K562 (cell line): Measurements from ENCODE around the gene PPP3CA. TPM values are rescaled to one million over a fixed set of nuclear protein-coding genes. Genes with fewer than 3 reads are reported as not detected.

ENCODE experiments used
- CEBPB ChIP-seq: fragments of 450-650 bp; IDR thresholded peaks from 2 replicates; pipeline ENCODE4 v1.6.1; 2016; ENCODE audit warnings: missing genetic modification characterization, missing compliant biosample characterization
- CHD1 ChIP-seq: fragments of 200-600 bp; sonication (generic); IDR thresholded peaks from one replicate; pipeline ENCODE4 v1.6.1; 2012; ENCODE audit warnings: mild to moderate bottlenecking, moderate library complexity, low read length, inconsistent platforms
- CHD7 ChIP-seq: fragments of 200-600 bp; sonication (generic); IDR thresholded peaks from one replicate; pipeline ENCODE4 v1.6.1; 2012; ENCODE audit warnings: mild to moderate bottlenecking, low read depth, low read length, inconsistent platforms
- SFPQ ChIP-seq: fragments of 200-400 bp; formaldehyde crosslinking; IDR thresholded peaks from 2 replicates; pipeline ENCODE4 v1.6.1; 2017; ENCODE audit warnings: mild to moderate bottlenecking, low read depth, low read length, moderate library complexity
- SIN3A ChIP-seq, 2 experiments: fragments of 150-350 bp in 1 of 2; IDR thresholded peaks; 2 replicates each; pipeline ENCODE4 v1.6.1; 2011 to 2016; ENCODE audit warnings: borderline replicate concordance in 2 of 2, low read depth in 2 of 2, low read length in 2 of 2, mild to moderate bottlenecking in 2 of 2, moderate library complexity in 2 of 2; ENCODE audit not compliant: control insufficient read depth in 1 of 2
- STAT5B ChIP-seq: fragments of 250-450 bp; sonication (Bioruptor Pico); IDR thresholded peaks from 2 replicates; pipeline ENCODE4 v1.8.0; 2021; ENCODE audit warnings: mild to moderate bottlenecking, inconsistent platforms
- YBX1 ChIP-seq: fragments of 450-650 bp; IDR thresholded peaks from 2 replicates; pipeline ENCODE4 v1.7.1; 2016; ENCODE audit warnings: mild to moderate bottlenecking
- ZBTB12 ChIP-seq: fragments of 250-450 bp; sonication (Bioruptor Pico); IDR thresholded peaks from 2 replicates; pipeline ENCODE4 v1.4.0; 2020
- ZNF212 ChIP-seq: fragments of 450-650 bp; formaldehyde crosslinking; IDR thresholded peaks from 2 replicates; pipeline ENCODE4 v1.4.0; 2020; ENCODE audit warnings: mild to moderate bottlenecking
- ZNF354B ChIP-seq: fragments of 250-450 bp; sonication (Bioruptor Pico); IDR thresholded peaks from 2 replicates; pipeline ENCODE4 v1.4.0; 2020
- ZNF75A ChIP-seq: fragments of 450-650 bp; formaldehyde crosslinking; IDR thresholded peaks from 2 replicates; pipeline ENCODE4 v1.4.0; 2020; ENCODE audit warnings: mild to moderate bottlenecking
- polyA plus RNA-seq, 8 experiments: library from polyadenylated mRNA; depleted of rRNA in 4 of 8; stranded (reverse) in 5 of 8; unstranded in 3 of 8; fragments of >200 nt; fragmentation: Nextera tagmentation in 2 of 8; fragmentation: Illumina TruSeq in 1 of 8; extraction: Ambion mirVana in 2 of 8; extraction: Trizol in 1 of 8; gene quantifications; 2 replicates each; pipeline versions ENCODE4 v1.2.1 to v1.2.3, GENCODE V29; 2011 to 2014; ENCODE audit warnings: inconsistent platforms in 1 of 8, missing spikeins in 1 of 8
- total RNA-seq, 7 experiments: library from RNA; depleted of rRNA in 6 of 7; stranded (reverse); fragments of >200 nt in 6 of 7; fragmentation: Illumina TruSeq in 2 of 7; extraction: Trizol in 2 of 7; gene quantifications; 2 replicates each; pipeline versions ENCODE4 v1.2.1 to v1.2.3, GENCODE V29; 2011 to 2021; ENCODE audit warnings: low replicate concordance in 1 of 7

Gene PPP3CA
- total and polyA plus RNA-seq, 9 of the 15 experiments (the other 6 are each of a cell fraction or from before 2014, with no cell fraction given) = 0.94 to 3.2 (median 1.6) TPM

- TF ChIP-seq CHD7 (no peak), ZNF212 (CRISPR knock-in tag) (no peak), ZNF75A (CRISPR knock-in tag) (no peak), SIN3A (IDR thresholded peaks at IDR 0.05; ENCODE audit: borderline replicate concordance in 2 of 2, control insufficient read depth in 1 of 2, low read depth in 2 of 2, low read length in 2 of 2) (no peak), YBX1 (no peak), ZNF354B (CRISPR knock-in tag) (no peak), CHD1 (no peak), ZBTB12 (CRISPR knock-in tag) (no peak), CEBPB (tag) (no peak), SFPQ (no peak), STAT5B (no peak)
Measured at GRCh38 chr4:101218346-101218745, 129.0 kb downstream of the PPP3CA start (continued).
